ENCODE data around the gene SLC25A48.

SLC25A48 gene

GRCh38 chr5:135834639-135835529 is at the start of gene SLC25A48:
TSS of gene SLC25A48 (plus strand) at chr5:135834663. CDS start at chr5:135834848, 185 bp downstream.
- no peak for DNase-seq (ENCODE audit: low spot score)

GRCh38 chr5:135800656-135801055 is 33.8 kb upstream of the SLC25A48 start:
- DNase-seq (ENCODE audit: low spot score) = no peak

GRCh38 chr5:135810188-135810943 is 24.1 kb upstream of the SLC25A48 start:
- no peak for DNase-seq (ENCODE audit: low spot score)

- DNase-seq (ENCODE audit: low spot score) = no peak
These were observed 23.5 kb upstream of the SLC25A48 start for GRCh38 chr5:135811007-135811406.

GRCh38 chr5:135813758-135814157 is 20.7 kb upstream of the SLC25A48 start:
- no peak for DNase-seq (ENCODE audit: low spot score)

- no peak for DNase-seq (ENCODE audit: low spot score)
These were observed 20.1 kb upstream of the SLC25A48 start for GRCh38 chr5:135814316-135814715.

- DNase-seq (ENCODE audit: low spot score) = no peak
These were observed 19.7 kb upstream of the SLC25A48 start for GRCh38 chr5:135814812-135815211.

GRCh38 chr5:135821061-135821801 is 13.2 kb upstream of the SLC25A48 start:
- no peak for DNase-seq (ENCODE audit: low spot score)

GRCh38 chr5:135821802-135822201 is 12.7 kb upstream of the SLC25A48 start:
- DNase-seq (ENCODE audit: low spot score) = no peak

- DNase-seq (ENCODE audit: low spot score) = no peak
These were observed 12.2 kb upstream of the SLC25A48 start for GRCh38 chr5:135822286-135822685.

- DNase-seq (ENCODE audit: low spot score) = no peak
These were observed 11.5 kb upstream of the SLC25A48 start for GRCh38 chr5:135822959-135823358.

GRCh38 chr5:135823881-135824280 is 10.6 kb upstream of the SLC25A48 start:
- DNase-seq (ENCODE audit: low spot score) = no peak

GRCh38 chr5:135824541-135825041 is 9.9 kb upstream of the SLC25A48 start:
- no peak for DNase-seq (ENCODE audit: low spot score)

- no peak for DNase-seq (ENCODE audit: low spot score)
These were observed 8.9 kb upstream of the SLC25A48 start for GRCh38 chr5:135825373-135826220.

- no peak for DNase-seq (ENCODE audit: low spot score)
These were observed 8.3 kb upstream of the SLC25A48 start for GRCh38 chr5:135826221-135826525.

- DNase-seq (ENCODE audit: low spot score) = no peak
These were observed 7.3 kb upstream of the SLC25A48 start for GRCh38 chr5:135826994-135827671.

- DNase-seq (ENCODE audit: low spot score) = no peak
These were observed 6.3 kb upstream of the SLC25A48 start for GRCh38 chr5:135827965-135828781.

- no peak for DNase-seq (ENCODE audit: low spot score)
These were observed 5.7 kb upstream of the SLC25A48 start for GRCh38 chr5:135828782-135829127.

GRCh38 chr5:135829179-135829578 is 5.3 kb upstream of the SLC25A48 start:
- DNase-seq (ENCODE audit: low spot score) = no peak
